HepG2 (cell line): ENCODE results near the gene CIAO3. TPM values are rescaled to one million over a fixed set of nuclear protein-coding genes. Genes with fewer than 3 reads are reported as not detected.

Source experiments
- AGO1 ChIP-seq: fragments of 200-400 bp; formaldehyde crosslinking; IDR thresholded peaks from 2 replicates; pipeline ENCODE4 v1.6.1; 2017; ENCODE audit warnings: mild to moderate bottlenecking, low read depth, low read length, moderate library complexity; ENCODE audit not compliant: poor library complexity, severe bottlenecking
- ETV6 ChIP-seq: sonication (generic); formaldehyde crosslinking; conservative IDR thresholded peaks from 2 replicates; pipeline ENCODE4 v1.4.0; 2020; ENCODE audit warnings: missing genetic modification reagents
- FOXJ3 ChIP-seq: sonication (generic); formaldehyde crosslinking; IDR thresholded peaks from 2 replicates; pipeline ENCODE4 v1.4.0; 2020; ENCODE audit warnings: missing genetic modification reagents, mild to moderate bottlenecking, borderline replicate concordance
- KLF11 ChIP-seq: IDR thresholded peaks from 2 replicates; pipeline ENCODE4 v1.6.1; 2016; ENCODE audit warnings: missing compliant biosample characterization
- PAX8 ChIP-seq: sonication (generic); formaldehyde crosslinking; IDR thresholded peaks from 2 replicates; pipeline ENCODE4 v1.8.0; 2022; ENCODE audit warnings: mild to moderate bottlenecking, missing genetic modification reagents, borderline replicate concordance
- RFX1 ChIP-seq: fragments of 450-650 bp; IDR thresholded peaks from 2 replicates; pipeline ENCODE4 v1.6.1; 2017
- ZFP37 ChIP-seq: sonication (generic); formaldehyde crosslinking; IDR thresholded peaks from 2 replicates; pipeline ENCODE4 v1.4.0; 2020; ENCODE audit warnings: missing genetic modification reagents, borderline replicate concordance
- ZKSCAN1 ChIP-seq: fragments of 150-350 bp; IDR thresholded peaks from 2 replicates; pipeline ENCODE4 v1.6.1; 2014; ENCODE audit warnings: low read length
- ZNF138 ChIP-seq: sonication (generic); formaldehyde crosslinking; IDR thresholded peaks from 2 replicates; pipeline ENCODE4 v1.5.0; 2020; ENCODE audit warnings: mild to moderate bottlenecking, low read depth, missing genetic modification reagents
- ZNF510 ChIP-seq: sonication (generic); formaldehyde crosslinking; IDR thresholded peaks from 2 replicates; pipeline ENCODE4 v1.4.0; 2020; ENCODE audit warnings: low read depth, mild to moderate bottlenecking, missing genetic modification reagents
- ZNF564 ChIP-seq: sonication (generic); formaldehyde crosslinking; IDR thresholded peaks from 2 replicates; pipeline ENCODE4 v1.8.1; 2023; ENCODE audit warnings: mild to moderate bottlenecking, missing genetic modification reagents
- ZNF7 ChIP-seq: IDR thresholded peaks from 2 replicates; pipeline ENCODE4 v1.6.1; 2016; ENCODE audit warnings: missing biosample characterization, missing genetic modification reagents
- polyA plus RNA-seq, 8 experiments: library from polyadenylated mRNA; depleted of rRNA in 3 of 8; stranded (reverse) in 7 of 8; unstranded in 1 of 8; fragments of >200 nt; fragmentation: Illumina TruSeq in 4 of 8; extraction: Trizol in 4 of 8; gene quantifications; 2 replicates each; pipeline versions ENCODE4 v1.2.1 to v1.2.3, GENCODE V29; 2011 to 2016; ENCODE audit warnings: low read depth in 4 of 8, missing spikeins in 1 of 8, mixed read lengths in 1 of 8; ENCODE audit not compliant: insufficient read depth in 1 of 8
- total RNA-seq, 5 experiments: library from RNA; depleted of rRNA; stranded (reverse); fragments of >200 nt; fragmentation: Illumina TruSeq; extraction: Trizol; gene quantifications; 2 replicates each; pipeline ENCODE4 v1.2.3, GENCODE V29; 2016; ENCODE audit warnings: low read depth in 1 of 5
- TF ChIP-seq, protein P1 (sequence below): sonication (generic); formaldehyde crosslinking; IDR thresholded peaks from 2 replicates; pipeline ENCODE4 v1.4.0; 2020; ENCODE audit warnings: missing genetic modification reagents, low read depth, mild to moderate bottlenecking, borderline replicate concordance
- TF ChIP-seq, protein P2 (sequence below): sonication (generic); formaldehyde crosslinking; IDR thresholded peaks from 2 replicates; pipeline ENCODE4 v1.4.0; 2020; ENCODE audit warnings: missing genetic modification reagents
- TF ChIP-seq, protein P3 (sequence below): sonication (generic); formaldehyde crosslinking; IDR thresholded peaks from 2 replicates; pipeline ENCODE4 v1.4.0; 2020; ENCODE audit warnings: low read depth, mild to moderate bottlenecking, missing genetic modification reagents
- TF ChIP-seq, protein P4 (sequence below): fragments of 450-650 bp; IDR thresholded peaks from 2 replicates; pipeline ENCODE4 v1.6.1; 2017
- TF ChIP-seq, protein P5 (sequence below): sonication (generic); formaldehyde crosslinking; IDR thresholded peaks from 2 replicates; pipeline ENCODE4 v1.5.0; 2020; ENCODE audit warnings: missing genetic modification reagents

Gene CIAO3
- total and polyA plus RNA-seq, 2 of the 13 experiments (the other 11 are each of a cell fraction or from before 2014, with no cell fraction given) = 21.7 to 25.0 TPM

DNA sequence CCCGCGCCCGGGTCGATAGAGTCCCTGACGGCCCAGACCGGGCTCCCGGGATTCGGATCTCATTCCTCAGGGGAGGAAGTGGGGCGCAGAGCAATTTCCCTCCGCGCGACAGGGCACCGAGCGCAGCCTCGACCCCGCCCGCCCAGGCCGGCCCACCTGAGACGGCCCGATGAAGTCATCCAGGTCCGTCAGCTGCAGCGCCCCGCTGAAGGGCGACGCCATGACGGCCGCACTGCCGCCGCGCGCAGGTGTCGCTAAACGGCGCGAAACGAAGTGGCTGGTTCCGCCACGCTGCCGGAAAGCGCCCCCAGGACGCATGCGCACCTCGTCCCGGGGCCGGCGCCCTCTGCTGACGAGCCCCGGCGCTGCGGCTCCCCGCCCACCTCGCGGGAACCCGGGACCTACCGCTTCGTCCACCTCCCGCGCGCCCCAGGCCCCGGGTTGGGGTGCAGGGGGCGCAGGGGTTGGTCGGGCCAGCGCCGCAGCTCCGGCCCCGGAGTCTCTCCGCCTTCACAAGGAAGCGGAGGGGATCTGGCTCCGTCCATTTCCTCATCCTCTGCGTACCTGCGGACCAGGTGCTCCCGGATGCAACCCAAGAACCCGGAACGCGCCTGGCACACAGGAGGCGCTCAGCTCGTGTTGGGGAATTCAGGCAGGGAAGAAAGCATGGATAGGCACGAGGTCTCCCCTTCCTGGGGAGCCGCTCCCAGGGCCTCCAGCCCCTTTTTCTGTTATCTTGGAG, at the start of gene CIAO3 (continued):
- TF ChIP-seq ZNF7 (CRISPR knock-in tag) (no peak), ZNF510 (CRISPR knock-in tag) (no peak), ZNF564 (CRISPR knock-in tag) (peak; percentile 60; the same call in 1 of the 2 replicates), KLF11 (no peak), PAX8 (0 out of 2 replicates have a peak, but pooled peaks have one; percentile 68), ZFP37 (CRISPR knock-in tag) (no peak), ETV6 (CRISPR knock-in tag) (peak; percentile 94), RFX1 (peak; percentile 12; the same call in 1 of the 2 replicates), ZNF138 (CRISPR knock-in tag) (peak; percentile 78; the same call in 1 of the 2 replicates), FOXJ3 (no peak), AGO1 (no peak), ZKSCAN1 (no peak)
- TF ChIP-seq, protein P1, sequence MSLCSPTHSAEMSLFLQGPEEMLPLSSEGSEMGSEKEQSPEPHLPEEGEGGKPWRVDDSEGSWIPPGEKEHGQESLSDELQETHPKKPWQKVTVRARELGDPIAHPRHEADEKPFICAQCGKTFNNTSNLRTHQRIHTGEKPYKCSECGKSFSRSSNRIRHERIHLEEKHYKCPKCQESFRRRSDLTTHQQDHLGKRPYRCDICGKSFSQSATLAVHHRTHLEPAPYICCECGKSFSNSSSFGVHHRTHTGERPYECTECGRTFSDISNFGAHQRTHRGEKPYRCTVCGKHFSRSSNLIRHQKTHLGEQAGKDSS = peak; percentile 92
- TF ChIP-seq, protein P2, sequence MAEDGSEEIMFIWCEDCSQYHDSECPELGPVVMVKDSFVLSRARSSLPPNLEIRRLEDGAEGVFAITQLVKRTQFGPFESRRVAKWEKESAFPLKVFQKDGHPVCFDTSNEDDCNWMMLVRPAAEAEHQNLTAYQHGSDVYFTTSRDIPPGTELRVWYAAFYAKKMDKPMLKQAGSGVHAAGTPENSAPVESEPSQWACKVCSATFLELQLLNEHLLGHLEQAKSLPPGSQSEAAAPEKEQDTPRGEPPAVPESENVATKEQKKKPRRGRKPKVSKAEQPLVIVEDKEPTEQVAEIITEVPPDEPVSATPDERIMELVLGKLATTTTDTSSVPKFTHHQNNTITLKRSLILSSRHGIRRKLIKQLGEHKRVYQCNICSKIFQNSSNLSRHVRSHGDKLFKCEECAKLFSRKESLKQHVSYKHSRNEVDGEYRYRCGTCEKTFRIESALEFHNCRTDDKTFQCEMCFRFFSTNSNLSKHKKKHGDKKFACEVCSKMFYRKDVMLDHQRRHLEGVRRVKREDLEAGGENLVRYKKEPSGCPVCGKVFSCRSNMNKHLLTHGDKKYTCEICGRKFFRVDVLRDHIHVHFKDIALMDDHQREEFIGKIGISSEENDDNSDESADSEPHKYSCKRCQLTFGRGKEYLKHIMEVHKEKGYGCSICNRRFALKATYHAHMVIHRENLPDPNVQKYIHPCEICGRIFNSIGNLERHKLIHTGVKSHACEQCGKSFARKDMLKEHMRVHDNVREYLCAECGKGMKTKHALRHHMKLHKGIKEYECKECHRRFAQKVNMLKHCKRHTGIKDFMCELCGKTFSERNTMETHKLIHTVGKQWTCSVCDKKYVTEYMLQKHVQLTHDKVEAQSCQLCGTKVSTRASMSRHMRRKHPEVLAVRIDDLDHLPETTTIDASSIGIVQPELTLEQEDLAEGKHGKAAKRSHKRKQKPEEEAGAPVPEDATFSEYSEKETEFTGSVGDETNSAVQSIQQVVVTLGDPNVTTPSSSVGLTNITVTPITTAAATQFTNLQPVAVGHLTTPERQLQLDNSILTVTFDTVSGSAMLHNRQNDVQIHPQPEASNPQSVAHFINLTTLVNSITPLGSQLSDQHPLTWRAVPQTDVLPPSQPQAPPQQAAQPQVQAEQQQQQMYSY (CRISPR knock-in tag) = peak; percentile 24; the same call in 1 of the 2 replicates
- TF ChIP-seq, protein P3, sequence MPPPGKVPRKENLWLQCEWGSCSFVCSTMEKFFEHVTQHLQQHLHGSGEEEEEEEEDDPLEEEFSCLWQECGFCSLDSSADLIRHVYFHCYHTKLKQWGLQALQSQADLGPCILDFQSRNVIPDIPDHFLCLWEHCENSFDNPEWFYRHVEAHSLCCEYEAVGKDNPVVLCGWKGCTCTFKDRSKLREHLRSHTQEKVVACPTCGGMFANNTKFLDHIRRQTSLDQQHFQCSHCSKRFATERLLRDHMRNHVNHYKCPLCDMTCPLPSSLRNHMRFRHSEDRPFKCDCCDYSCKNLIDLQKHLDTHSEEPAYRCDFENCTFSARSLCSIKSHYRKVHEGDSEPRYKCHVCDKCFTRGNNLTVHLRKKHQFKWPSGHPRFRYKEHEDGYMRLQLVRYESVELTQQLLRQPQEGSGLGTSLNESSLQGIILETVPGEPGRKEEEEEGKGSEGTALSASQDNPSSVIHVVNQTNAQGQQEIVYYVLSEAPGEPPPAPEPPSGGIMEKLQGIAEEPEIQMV (CRISPR knock-in tag) = no peak
- TF ChIP-seq, protein P4, sequence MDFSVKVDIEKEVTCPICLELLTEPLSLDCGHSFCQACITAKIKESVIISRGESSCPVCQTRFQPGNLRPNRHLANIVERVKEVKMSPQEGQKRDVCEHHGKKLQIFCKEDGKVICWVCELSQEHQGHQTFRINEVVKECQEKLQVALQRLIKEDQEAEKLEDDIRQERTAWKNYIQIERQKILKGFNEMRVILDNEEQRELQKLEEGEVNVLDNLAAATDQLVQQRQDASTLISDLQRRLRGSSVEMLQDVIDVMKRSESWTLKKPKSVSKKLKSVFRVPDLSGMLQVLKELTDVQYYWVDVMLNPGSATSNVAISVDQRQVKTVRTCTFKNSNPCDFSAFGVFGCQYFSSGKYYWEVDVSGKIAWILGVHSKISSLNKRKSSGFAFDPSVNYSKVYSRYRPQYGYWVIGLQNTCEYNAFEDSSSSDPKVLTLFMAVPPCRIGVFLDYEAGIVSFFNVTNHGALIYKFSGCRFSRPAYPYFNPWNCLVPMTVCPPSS = no peak
- TF ChIP-seq, protein P5, sequence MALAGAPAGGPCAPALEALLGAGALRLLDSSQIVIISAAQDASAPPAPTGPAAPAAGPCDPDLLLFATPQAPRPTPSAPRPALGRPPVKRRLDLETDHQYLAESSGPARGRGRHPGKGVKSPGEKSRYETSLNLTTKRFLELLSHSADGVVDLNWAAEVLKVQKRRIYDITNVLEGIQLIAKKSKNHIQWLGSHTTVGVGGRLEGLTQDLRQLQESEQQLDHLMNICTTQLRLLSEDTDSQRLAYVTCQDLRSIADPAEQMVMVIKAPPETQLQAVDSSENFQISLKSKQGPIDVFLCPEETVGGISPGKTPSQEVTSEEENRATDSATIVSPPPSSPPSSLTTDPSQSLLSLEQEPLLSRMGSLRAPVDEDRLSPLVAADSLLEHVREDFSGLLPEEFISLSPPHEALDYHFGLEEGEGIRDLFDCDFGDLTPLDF (CRISPR knock-in tag) = peak; percentile 52; the same call in 1 of the 2 replicates
